HG02852 (cell line): ENCODE results near the gene PTGR3.

Experiments
- ATAC-seq: cut with Tn5 transposase; IDR thresholded peaks from one replicate; pipeline ENCODE4 v1.9.1; 2021; ENCODE audit warnings: mild to moderate bottlenecking, moderate library complexity; ENCODE audit not compliant: unreplicated experiment

The PTGR3 gene

DNA sequence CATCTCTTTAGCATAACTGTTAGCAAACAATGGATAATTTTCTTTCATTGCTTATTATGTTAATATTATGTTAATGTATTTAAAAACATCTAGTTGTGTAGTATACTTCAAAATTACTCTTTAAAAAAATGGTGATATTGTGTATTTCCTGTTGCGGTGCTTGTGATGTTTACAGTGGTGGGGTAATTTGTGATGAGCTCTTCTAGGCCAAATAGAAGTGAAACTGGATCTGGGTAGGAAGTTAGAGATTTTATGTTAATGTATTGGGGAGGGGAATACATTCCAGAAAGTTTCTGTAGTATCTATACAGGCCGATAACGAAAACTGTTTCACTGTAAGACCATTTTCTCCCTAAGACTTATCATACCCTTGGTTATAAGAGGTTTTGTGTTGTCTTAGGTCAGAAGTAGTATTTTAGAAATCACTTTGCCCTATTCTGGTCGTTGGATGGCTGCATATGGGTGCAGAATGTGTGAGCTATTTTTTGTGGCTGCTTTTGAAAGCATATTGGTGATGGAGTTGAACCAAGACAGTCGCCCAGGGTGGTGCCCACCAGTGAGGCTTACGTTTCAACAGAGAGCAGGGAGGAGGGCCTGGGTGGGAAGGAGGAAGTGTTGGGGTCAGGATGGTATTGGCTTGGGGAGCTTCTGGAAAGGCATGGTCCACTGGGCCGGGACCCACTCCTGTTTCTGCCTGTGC lies 7.4 kb upstream of the PTGR3 start:
- ATAC-seq = no peak

DNA sequence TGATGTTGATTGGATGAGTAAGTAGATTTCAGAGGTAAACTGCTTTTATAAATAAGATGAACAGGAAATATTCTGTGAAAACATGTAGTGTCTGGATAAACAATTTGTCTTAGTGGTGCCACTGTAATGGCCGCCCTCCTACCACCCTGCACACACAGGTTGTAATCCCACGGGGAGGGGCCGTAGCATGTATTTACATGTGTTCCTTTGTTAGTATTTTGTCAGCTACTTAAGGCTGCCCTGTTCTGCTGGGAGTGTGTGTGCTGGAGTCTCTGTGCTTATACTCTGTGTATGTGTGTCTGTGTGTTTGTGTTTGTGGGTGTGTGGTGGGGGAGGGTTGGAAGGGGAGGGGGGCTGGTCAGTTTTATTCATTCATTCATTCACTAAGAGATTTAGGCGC lies 6.7 kb upstream of the PTGR3 start:
- ATAC-seq = no peak

DNA sequence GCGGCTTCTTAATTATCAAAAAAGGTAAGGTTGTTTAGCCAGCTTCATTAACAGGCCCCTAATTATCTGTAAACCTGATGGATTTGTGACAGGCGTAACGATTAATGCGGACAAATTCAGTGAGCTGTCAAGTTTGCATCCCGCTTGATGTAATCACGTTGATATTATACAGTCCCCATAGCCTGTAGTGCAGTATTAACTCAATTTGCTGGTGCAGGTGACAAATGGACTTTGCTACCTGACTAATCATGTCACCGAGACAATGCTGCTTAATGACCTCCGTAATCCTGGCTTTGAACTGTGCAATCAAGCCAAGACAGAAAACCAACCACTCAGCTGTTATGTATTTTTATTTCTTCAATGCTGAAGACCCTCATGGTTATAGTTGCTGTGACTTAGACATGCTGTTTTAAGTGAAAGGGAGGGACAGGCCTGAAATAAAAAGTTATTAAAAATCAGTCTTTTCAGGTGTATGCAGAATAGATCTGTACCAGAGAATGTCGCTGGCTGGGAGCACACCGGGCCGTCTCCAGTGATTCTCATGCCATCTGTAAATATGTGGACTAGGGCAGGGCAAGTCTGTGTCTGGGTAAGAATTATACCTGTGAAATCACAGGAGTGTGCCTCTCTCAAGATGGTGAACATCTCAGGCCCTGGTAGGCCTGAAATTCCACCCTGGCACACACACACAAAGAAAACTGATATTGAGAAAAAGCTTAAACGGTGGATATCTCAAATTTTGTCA lies 6.0 kb upstream of the PTGR3 start:
- no peak for ATAC-seq

DNA sequence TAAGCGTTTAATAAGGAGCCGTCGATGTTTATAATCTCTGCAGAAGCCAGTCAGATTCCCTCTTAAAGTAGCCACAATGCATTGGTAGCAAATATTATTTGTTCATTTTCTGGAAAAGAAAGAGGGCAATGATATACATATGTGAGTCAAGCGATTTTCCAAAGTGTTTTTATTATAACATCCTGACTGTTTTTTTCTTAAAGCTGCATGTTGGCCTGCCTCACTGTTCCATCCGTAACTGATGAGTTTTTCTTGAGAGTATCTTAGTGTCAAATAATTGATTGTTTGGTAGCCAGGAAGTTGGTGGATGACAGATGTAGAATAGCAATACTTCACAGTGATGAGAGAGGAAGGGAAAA lies 5.4 kb upstream of the PTGR3 start:
- no peak for ATAC-seq

DNA sequence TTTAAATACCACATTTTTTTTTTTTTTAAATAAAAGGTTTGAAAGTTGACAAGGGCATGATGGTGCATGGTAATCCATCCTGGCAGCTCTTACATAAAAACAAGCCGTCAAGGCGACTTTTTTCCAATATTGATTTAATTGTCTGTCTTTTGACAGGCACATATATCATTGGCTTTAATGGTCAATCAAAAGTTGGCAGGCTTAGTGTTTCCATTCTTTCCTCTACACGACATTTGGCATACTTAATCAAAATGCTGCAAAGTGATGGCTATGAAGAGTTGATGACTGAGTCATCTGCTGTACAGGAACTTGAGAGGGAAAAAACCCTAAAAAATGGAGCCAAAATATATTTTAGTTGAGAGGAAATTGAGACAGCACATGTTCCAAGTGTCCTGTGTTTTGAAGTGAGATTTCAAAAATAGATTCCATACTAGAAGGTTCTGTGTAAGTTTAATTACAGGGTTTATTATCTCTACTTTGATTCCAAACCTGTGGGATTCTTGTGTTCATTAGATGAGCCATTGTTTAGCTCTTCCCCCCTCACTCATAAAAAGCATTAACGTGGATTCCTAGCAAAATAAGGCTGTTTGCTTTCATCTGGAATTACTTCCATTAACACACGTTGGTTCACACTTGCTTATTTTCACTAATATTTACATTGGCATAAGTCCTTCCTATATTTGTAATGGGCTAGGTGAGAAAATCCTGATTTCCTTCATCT lies 4.8 kb upstream of the PTGR3 start:
- no peak for ATAC-seq

DNA sequence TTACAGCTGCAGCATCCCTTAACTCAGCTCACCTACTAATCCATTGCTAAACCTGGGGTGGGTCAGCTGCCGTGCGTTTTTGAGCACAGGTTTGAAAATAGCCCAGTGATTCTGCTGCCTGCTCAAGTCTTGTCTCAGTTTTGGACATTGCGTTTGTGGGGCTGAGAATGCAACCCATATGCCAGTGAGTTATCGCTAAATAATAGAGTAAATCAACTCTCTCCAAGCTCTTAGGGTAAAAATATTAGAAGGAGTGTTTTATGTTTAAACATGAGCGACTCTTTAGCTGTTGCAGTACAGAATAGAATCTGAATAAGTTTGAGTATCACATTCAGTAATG lies 3.8 kb upstream of the PTGR3 start:
- no peak for ATAC-seq

DNA sequence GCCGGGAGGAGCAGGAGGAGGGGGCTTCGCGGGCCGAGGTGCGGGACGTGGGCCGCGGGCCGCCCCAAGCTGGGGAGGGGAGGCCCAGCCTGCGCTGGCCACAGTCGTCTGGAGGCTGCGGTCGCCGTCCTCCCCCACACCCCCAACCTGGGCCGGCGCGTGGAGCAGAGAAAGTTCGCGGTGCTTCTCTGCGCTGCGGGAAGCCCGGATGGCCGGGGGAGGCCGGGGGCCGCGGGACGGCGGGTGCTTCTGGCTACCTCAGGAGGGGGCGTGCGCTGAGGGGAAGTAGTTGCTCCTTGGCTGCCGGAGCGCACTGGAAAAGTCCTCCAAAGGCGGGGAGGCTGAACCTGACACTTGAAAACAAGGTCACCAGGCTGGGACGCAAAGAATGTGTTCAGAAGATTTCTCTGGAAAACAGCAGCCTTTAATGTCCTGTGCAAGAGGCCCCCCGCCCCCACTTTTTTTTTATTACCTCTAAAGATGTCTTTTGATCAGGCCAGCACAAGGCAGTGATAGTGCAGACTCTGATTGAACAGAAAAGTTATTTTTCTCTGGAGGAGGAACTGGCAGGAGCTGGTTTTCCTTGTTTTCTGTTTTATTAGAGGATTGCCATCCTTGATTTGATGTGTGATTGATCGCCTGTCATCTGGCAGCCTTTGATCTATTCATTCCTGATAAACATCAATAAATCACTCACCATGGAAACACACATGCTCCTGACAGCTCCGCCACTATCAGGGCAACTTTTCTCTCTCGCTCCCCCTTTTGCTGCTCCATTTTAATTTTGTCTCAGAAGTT lies 3.2 kb upstream of the PTGR3 start:
- no peak for ATAC-seq

DNA sequence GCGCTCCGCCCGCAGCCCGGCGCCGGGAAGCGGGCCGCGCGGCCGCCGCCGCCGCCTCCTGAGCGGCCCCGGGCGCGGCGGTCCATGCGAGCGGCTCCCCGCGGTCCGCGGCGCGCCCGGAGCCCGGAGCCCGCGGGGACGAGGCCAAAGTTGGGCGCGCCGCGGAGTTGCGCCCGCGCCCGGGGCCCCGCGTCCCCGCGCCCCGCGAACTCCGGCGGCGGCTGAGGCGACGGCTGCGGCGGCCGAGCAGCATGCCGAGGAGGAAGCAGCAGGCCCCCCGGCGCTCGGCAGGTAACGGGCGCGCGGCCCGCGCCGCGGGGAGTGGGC lies 2.6 kb upstream of the PTGR3 start:
- no peak for ATAC-seq

DNA sequence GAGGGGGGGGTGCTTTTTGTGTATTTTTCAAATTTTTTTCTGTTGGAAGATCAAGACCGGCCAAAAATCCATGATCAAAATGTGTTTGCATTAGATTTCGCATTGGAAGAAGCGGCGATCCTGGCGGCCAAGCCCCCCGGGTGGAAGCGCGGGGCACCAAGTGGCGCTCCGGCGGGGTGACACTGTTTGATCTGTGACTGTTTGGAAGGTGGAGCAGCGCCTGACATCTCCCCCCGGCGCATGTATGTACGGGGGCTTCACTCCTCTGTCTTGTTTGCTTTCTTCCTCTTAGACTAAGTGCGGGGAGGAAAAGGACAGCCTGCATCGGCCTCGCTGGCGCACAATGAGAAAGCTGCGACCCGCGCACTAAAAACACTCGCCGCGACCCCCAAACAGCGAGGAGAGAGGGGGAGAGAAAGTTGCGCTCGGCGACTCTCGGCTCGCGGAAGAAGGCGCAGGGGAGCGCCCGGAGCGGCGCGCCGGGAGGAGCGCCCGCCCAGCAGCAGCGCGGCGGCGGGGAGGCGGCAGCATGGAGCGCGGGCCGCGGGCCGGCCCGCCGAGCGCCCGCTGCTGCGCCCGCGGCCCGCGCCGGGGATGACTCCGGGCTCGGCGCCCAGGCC lies 2.2 kb upstream of the PTGR3 start:
- no peak for ATAC-seq

DNA sequence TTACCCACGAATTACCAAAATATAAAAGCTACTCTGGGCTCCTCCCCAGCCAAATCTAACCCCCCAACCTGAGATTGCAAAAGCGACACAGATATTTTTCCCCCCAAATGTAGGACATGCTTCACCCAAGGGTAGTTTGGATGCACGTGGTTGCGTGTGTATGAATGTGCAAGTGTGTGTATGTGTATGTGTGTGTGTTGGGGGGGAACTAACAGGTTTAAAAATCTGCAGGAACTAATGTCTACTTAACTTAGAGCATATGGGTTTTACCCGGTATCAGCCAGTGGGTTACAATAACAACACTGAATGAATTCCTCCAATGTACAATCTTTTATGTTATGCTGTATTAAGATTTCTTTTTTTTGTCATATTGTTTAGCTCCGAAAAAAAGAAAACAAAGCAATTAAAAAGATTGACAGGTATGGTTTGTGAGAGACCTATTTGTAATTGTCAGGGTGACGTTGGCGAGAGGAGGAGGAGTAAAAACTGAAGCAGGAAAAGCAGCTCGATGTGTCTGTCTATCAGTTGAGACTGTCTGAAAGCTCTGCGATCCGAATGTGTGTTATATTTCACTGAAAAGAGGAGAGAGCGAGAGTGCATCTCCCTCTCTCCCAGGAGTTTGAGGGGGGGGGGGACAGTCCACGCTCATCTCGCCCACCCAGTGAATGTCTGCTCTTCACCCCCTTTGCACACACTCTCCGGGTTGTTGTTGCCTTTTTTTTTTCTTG lies 1.5 kb upstream of the PTGR3 start, which contains the start of gene TSHZ1:
Gene TSHZ1 (plus strand): TSS at position 524 of the 728 bp plus-strand sequence. CDS start 1,080 bp downstream, outside the sequence.
- ATAC-seq = peak; percentile 32

DNA sequence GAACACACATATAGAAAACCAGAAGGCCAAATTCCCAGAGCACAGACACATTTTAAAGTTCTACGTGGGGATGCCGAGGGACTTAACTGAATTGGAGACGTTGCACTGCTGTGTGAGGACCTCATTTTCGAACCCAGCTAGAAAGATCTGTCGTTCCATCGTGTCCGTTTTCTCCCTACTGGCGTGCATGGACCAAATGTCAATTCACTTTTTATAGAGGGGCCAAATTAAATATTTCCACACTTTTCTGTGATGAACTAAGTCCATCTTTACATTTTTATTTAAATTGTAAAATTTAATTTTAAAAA lies 966 bp upstream of the PTGR3 start:
- ATAC-seq = no peak

DNA sequence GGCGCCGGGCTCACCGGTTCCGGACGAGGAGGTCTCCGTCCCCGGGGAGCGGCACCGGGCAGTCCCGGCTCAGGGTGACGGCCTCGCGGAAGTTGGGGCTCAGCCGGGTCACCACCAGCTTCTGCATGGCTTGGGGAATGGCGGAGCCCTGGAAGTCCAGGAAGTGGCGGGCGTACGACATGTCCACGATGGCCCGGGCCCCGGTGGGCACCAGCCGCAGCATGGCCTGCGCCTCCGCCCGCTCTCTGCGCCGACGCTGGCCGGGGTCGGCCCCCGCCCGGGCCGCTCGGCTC lies 157 bp downstream of the PTGR3 start:
- peak; percentile 8 for ATAC-seq

DNA sequence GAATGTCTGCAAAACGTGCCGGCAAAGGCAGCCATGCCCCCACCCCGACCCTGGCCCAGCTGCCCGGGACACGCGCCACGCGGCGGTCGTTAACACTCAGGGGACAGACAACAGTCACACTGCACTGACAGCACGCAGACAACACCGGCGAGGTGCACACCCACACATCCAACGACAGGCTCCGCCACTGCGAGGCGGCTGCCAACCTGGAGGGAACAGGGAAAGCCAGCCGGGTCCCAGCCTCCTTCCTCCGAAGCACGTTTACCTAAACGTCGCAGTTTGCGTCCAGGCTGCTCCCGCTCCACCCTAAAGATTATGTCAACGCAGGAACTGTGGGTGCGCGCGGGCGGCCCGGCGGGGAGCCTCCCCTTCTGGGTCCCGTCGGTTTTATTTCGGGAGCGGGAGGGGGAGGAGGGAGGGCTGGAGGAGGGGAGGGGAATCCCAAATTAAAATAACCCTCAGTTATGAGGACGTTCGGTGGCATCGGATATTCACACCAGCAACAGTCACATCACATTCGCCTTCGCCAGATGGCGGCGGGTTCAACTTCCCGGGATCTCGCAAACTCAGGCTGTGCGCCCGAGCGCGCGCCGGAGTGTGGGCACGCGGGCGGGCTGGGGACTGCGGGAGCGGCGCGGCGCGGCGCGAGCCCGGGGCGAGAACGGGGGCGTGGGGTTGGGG lies 644 bp downstream of the PTGR3 start:
- peak; percentile 5 for ATAC-seq

DNA sequence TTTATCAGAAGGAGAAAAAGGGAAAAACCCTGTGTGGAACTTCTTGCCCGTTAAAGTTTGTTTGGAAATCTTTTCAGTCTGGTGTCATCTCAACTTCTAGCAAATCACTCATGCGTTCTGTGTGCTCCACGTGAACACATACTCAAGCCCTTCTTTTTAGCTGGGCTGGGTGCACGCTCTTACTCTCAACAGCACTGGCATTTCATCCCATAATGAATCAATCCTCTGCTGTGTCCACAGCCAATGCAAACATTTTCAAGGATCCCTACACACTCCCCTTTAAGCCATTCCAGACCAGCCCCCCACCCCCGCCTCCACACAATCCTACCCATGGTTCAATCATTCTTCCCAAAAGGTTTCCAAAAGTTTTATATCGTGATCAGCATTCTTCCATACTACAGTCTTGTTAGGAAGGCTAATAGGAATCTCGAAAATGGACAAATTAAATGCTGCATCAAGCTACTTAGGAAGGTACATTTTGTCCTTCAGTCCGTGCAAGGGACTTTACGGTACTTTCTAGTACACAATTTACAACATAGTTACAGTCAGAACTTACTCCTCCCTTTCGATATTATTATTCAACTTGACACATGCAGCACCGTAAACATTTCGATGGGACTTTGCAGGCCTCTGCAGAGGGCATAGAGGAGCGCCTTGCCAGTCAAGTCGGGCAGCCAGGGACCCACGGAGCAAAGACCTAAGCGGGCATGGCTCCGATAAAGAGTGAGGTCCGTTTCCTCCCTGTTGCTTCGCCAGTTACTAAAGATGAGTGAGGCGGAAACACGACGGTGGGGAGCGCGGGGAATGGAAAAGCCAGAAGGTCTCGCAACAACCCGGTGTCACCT lies 1.4 kb downstream of the PTGR3 start:
- ATAC-seq = no peak

DNA sequence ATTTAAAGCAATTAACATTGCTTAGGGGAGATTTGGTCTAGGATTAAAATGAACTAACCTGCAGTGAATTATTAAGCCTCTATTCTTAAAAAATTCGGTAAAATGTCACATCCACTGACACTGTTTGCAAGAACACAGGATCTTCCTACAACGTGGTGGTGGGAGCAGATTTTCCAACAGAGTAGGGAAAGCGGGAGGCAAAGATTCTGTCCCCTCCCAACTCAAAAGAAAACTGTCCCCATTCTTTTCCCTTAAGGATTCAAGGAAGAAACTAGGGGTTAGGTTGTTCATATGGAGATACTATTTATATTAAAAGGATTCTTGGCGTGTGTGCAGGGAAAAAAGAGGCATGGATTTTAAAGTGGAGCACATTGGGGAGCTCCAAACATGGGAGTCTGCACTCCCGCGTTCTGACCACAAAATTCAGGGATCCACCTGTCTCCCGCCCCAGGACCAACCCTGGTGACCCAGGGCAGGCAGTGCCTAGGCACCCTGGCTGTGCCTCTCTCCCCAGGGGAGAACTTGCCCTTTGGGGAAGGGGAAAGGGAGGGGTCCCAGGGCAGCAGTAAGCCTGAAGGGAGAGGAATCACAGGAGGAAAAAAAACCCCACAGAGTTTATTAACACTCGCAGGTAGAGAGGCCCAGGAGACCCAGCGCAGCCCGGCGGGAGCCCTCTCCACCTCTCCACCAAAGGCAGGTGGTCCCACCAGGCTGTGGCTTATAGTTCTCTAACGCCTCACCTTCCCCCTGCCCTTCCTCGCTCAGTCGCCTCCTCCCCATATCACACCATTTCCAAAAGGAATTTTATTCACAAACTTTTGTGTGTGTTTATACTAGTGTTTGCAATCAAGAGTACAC lies 2.3 kb downstream of the PTGR3 start:
- no peak for ATAC-seq

DNA sequence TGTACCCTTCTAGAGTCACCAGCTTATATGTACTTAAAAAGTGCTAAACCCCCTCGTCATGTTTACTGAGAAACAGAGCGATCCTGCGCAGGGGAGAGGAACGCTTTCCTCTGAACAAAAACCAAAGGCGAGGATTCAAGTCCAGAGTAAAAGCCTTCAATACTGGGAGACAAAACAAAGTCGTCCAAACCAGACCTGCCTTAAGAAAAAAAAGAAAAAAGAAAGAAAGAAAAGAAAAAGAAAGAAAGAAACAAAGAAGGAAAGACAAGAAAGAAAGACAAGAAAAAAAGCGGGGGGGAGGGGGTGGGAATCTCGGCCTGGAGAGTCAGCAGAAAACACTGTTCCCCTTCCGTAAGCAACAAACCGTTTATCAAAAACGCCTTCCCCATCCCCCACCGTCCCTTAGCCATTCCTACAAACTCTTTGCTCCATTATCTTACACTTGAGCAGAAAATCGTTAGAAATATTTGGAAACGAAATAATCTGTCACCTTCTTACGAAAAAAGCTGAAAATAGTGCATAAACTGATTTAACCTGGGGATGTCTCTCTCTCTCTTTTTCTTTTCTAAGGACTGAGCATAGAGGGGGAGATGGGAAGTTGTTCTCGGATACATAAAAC lies 3.3 kb downstream of the PTGR3 start:
- ATAC-seq = no peak

DNA sequence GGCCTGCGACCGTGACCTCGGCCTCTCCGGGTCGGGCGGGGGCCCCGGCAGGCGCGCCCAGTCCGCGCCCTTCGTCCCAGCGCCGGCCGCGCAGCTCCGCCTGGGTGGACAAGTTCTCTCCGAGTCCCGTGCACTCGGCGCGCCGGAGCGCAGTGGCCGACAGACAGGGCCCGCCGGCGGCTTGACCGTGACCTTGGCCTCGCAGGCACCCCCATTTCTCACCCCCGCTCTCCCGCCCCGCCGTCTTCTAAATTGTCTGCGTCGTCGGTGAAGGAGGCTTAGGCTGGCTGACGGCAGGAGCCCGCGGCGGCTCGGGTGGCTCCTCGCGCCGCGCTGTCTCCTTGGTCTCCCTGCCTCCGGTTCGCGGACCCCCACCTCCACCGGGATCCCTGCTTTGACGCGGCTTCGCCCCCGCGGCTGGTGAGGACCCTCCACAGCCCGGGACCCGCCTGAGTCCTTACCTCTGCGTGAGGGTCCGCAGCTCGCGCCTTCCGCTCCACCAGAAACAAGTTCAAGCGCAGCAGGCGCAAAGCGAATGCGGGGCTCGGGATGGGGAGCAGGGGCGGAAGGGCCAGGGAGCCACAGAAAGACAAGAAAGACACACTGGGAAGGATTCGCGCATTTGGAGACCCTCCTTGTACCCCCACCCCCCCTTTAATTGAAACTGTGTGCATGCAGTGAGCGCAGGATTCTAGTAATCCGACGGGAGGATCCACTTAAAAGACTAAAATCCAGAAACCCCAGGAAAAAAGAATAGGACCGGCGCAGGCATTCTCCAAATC lies 4.0 kb downstream of the PTGR3 start:
- no peak for ATAC-seq
